Endothelial cell (in vitro differentiated cells): Measurements from ENCODE around the gene ZNF750. TPM values are rescaled to one million over a fixed set of nuclear protein-coding genes. Genes with fewer than 3 reads are reported as not detected.

Experiments used
- DNase-seq: peaks from one replicate; pipeline ENCODE4 v3.0.0; 2021; ENCODE audit warnings: low spot score
- H3K27ac Mint-ChIP-seq: one replicate; pipeline ENCODE4 v1.8.0; 2021; ENCODE audit warnings: mixed read lengths, inconsistent platforms; ENCODE audit not compliant: unreplicated experiment
- H3K27me3 Mint-ChIP-seq: one replicate; pipeline ENCODE4 v1.8.0; 2021; ENCODE audit warnings: mild to moderate bottlenecking, moderate library complexity, mixed read lengths, inconsistent platforms; ENCODE audit not compliant: unreplicated experiment
- H3K36me3 Mint-ChIP-seq: one replicate; pipeline ENCODE4 v1.8.0; 2021; ENCODE audit warnings: mild to moderate bottlenecking, low read depth, mixed read lengths, inconsistent platforms; ENCODE audit not compliant: unreplicated experiment
- H3K4me1 Mint-ChIP-seq: one replicate; pipeline ENCODE4 v1.8.0; 2021; ENCODE audit warnings: mild to moderate bottlenecking, mixed read lengths, inconsistent platforms; ENCODE audit not compliant: unreplicated experiment
- H3K4me3 Mint-ChIP-seq: one replicate; pipeline ENCODE4 v1.8.0; 2021; ENCODE audit warnings: mild to moderate bottlenecking, mixed read lengths, inconsistent platforms; ENCODE audit not compliant: unreplicated experiment
- H3K9me3 Mint-ChIP-seq: one replicate; pipeline ENCODE4 v1.8.0; 2021; ENCODE audit warnings: mixed read lengths, inconsistent platforms; ENCODE audit not compliant: unreplicated experiment
- CTCF ChIP-seq: fragments of 200-600 bp; sonication (generic); IDR thresholded peaks from one replicate; pipeline ENCODE4 v1.5.0; 2021; ENCODE audit warnings: antibody characterized with exemption; ENCODE audit not compliant: unreplicated experiment
- total RNA-seq: library from RNA; stranded (reverse); fragmentation: NEBNext Ultra II Directional; extraction: Animal tissue kit (Norgen Biotek cat#: 25700); gene quantifications from one replicate; pipeline ENCODE4 v1.2.1, GENCODE V29; 2021; ENCODE audit not compliant: unreplicated experiment

Gene ZNF750
- total RNA-seq, 1 donor from 2014 or later: 0.31 TPM

GRCh38 chr17:82844796-82845162, 5.0 kb upstream of the ZNF750 start:
- Mint-ChIP-seq H3K36me3 (peaks cover 30% of the 10 kb centered on the region), H3K4me3 (no peak overlapping the region), H3K27ac (peak overlapping the region; percentile 97), H3K9me3 (no peaks in the 10 kb centered on the region), H3K4me1 (peaks cover 45% of the 10 kb centered on the region), H3K27me3 (peaks cover 12% of the 10 kb centered on the region)
- no peak for DNase-seq
- no peak for TF ChIP-seq CTCF

- Mint-ChIP-seq H3K4me3 (peak overlapping the region; percentile 79), H3K27me3 (peaks cover 11% of the 10 kb centered on the region), H3K36me3 (peaks cover 26% of the 10 kb centered on the region), H3K27ac (peak overlapping the region; percentile 86), H3K9me3 (no peaks in the 10 kb centered on the region), H3K4me1 (peaks cover 41% of the 10 kb centered on the region)
- DNase-seq: no peak
- TF ChIP-seq CTCF: no peak
Observed at GRCh38 chr17:82843904-82844680, 4.3 kb upstream of the ZNF750 start.

- no peaks in the 10 kb centered on the region for H3K9me3 Mint-ChIP-seq
- H3K4me3 Mint-ChIP-seq: peak overlapping the region; percentile 52
- H3K27ac Mint-ChIP-seq: peak overlapping the region; percentile 9
Observed at GRCh38 chr17:82841921-82842596, 2.2 kb upstream of the ZNF750 start.

GRCh38 chr17:82840431-82840831, 609 bp upstream of the ZNF750 start:
- Mint-ChIP-seq H3K9me3 (no peaks in the 10 kb centered on the region), H3K27me3 (peaks cover 7% of the 10 kb centered on the region), H3K4me3 (no peak overlapping the region), H3K4me1 (peaks cover 48% of the 10 kb centered on the region), H3K36me3 (peaks cover 18% of the 10 kb centered on the region), H3K27ac (no peak overlapping the region)
- no peak for TF ChIP-seq CTCF
- DNase-seq: no peak

More at GRCh38 chr17:82841921-82842596, 2.2 kb upstream of the ZNF750 start:
- Mint-ChIP-seq H3K27me3 (peaks cover 8% of the 10 kb centered on the region), H3K4me1 (peaks cover 47% of the 10 kb centered on the region), H3K36me3 (peaks cover 25% of the 10 kb centered on the region)
- TF ChIP-seq CTCF: no peak
- DNase-seq: no peak

GRCh38 chr17:82838386-82839063, 1.3 kb downstream of the ZNF750 start:
- peaks cover 31% of the 10 kb centered on the region for H3K4me1 Mint-ChIP-seq
- peaks cover 8% of the 10 kb centered on the region for H3K36me3 Mint-ChIP-seq
- peaks cover 5% of the 10 kb centered on the region for H3K27me3 Mint-ChIP-seq
- H3K27ac Mint-ChIP-seq: no peak overlapping the region
- no peak overlapping the region for H3K4me3 Mint-ChIP-seq
- H3K9me3 Mint-ChIP-seq: no peaks in the 10 kb centered on the region
- no peak for DNase-seq
- TF ChIP-seq CTCF: no peak
